AG09319 (cell line): Measurements from ENCODE around the gene COA1.

Experiments
- DNase-seq: peaks from one replicate; pipeline ENCODE4 v3.0.0-alpha.2; 2010; ENCODE audit warnings: low read depth; ENCODE audit errors: extremely low read depth
- TF ChIP-seq, protein P1 (sequence below): IDR thresholded peaks from 2 replicates; pipeline ENCODE4 v1.5.1; 2011; ENCODE audit warnings: low read depth, mild to moderate bottlenecking, inconsistent platforms, low read length, moderate library complexity

The COA1 gene

GRCh38 chr7:43768201-43768886 lies 39.0 kb upstream of the COA1 start:
- TF ChIP-seq, protein P1, sequence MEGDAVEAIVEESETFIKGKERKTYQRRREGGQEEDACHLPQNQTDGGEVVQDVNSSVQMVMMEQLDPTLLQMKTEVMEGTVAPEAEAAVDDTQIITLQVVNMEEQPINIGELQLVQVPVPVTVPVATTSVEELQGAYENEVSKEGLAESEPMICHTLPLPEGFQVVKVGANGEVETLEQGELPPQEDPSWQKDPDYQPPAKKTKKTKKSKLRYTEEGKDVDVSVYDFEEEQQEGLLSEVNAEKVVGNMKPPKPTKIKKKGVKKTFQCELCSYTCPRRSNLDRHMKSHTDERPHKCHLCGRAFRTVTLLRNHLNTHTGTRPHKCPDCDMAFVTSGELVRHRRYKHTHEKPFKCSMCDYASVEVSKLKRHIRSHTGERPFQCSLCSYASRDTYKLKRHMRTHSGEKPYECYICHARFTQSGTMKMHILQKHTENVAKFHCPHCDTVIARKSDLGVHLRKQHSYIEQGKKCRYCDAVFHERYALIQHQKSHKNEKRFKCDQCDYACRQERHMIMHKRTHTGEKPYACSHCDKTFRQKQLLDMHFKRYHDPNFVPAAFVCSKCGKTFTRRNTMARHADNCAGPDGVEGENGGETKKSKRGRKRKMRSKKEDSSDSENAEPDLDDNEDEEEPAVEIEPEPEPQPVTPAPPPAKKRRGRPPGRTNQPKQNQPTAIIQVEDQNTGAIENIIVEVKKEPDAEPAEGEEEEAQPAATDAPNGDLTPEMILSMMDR = no peak
- no peak for DNase-seq

GRCh38 chr7:43767311-43767710 lies 38.0 kb upstream of the COA1 start:
- TF ChIP-seq, protein P1 = no peak
- DNase-seq = no peak

DNA sequence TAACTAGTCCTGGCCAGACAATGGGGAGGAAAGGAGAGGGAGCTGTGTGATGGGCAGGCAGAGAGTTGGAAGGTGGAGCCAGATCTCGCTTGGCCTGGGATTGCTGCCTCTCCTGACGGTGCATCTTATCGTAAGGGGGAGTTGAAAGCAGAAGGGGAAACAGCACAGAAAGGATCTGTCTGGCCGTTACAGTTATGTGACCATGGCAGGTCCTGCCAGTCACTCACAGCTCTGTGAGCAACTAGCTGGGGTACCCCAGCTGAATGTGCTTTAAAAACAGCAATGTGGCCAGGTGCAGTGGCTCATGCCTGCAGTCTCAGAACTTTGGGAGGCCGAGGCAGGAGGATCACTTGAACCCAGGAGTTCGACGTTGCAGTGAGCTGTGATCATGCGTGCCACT lies 37.2 kb upstream of the COA1 start:
- TF ChIP-seq, protein P1 = no peak
- DNase-seq = no peak

- TF ChIP-seq, protein P1 = no peak
- no peak for DNase-seq
Observed at GRCh38 chr7:43764807-43765491, 35.6 kb upstream of the COA1 start.

- TF ChIP-seq, protein P1 = no peak
- no peak for DNase-seq
Observed at GRCh38 chr7:43764039-43764761, 34.9 kb upstream of the COA1 start.

GRCh38 chr7:43763183-43763582 lies 33.9 kb upstream of the COA1 start:
- TF ChIP-seq, protein P1 = no peak
- DNase-seq = no peak
